Breast epithelium (tissue), 3 donors: ENCODE data around the gene GLYR1.

Source experiments
- CTCF ChIP-seq, 3 donors: fragments of 450-650 bp; IDR thresholded peaks; one replicate each; pipeline ENCODE4 v1.5.1; 2016 to 2017; ENCODE audit warnings: antibody characterized with exemption in 3 of 3, mild to moderate bottlenecking in 3 of 3, moderate library complexity in 3 of 3
- POLR2AphosphoS5 ChIP-seq, 3 donors: sonication (generic); formaldehyde crosslinking; IDR thresholded peaks; one replicate each; pipeline ENCODE4 v1.6.1; 2017; ENCODE audit warnings: antibody characterized with exemption in 3 of 3

- TF ChIP-seq CTCF (IDR thresholded peaks at IDR 0.05) (no peak), POLR2AphosphoS5 (IDR thresholded peaks at IDR 0.05) (no peak)
These were observed 35.3 kb downstream of the GLYR1 start for GRCh38 chr16:4811773-4812172.
